Left hindlimb (tissue), 1 donor: ENCODE results near the gene DAGLA.

ENCODE experiments used
- DNase-seq: peaks from one replicate; pipeline ENCODE4 v3.0.0-alpha.2; 2018

The DAGLA gene

GRCh38 chr11:61783717-61784505 lies 103.7 kb downstream of the DAGLA start:
- DNase-seq, result no peak

- no peak for DNase-seq
These were observed 104.3 kb downstream of the DAGLA start for GRCh38 chr11:61784506-61784805.

- DNase-seq, result no peak
These were observed 105.7 kb downstream of the DAGLA start for GRCh38 chr11:61785837-61786402.

- DNase-seq, result no peak
These were observed 107.8 kb downstream of the DAGLA start for GRCh38 chr11:61787928-61788491.

- DNase-seq, result peak; percentile 87
These were observed 111.6 kb downstream of the DAGLA start for GRCh38 chr11:61791737-61792309.

- DNase-seq, result peak; percentile 94
These were observed 112.3 kb downstream of the DAGLA start, which contains the start of the genes FEN1 and TMEM258 for GRCh38 chr11:61792310-61793082. Gene FEN1, plus strand, starts transcription at chr11:61792911. Its CDS starts 2,451 bp downstream, at chr11:61795362. Gene TMEM258, minus strand, starts transcription at chr11:61792599. Its CDS starts 41 bp downstream, at chr11:61792558.

- no peak for DNase-seq
These were observed 113.1 kb downstream of the DAGLA start for GRCh38 chr11:61793083-61793828.

GRCh38 chr11:61793829-61794204 lies 113.6 kb downstream of the DAGLA start:
- DNase-seq, result no peak

GRCh38 chr11:61794579-61794978 lies 114.4 kb downstream of the DAGLA start:
- DNase-seq, result no peak

- no peak for DNase-seq
These were observed 115.3 kb downstream of the DAGLA start for GRCh38 chr11:61795459-61795858.

GRCh38 chr11:61795876-61796526 lies 115.8 kb downstream of the DAGLA start:
- no peak for DNase-seq
